ENCODE results near the gene AK2. TPM values are rescaled to one million over a fixed set of nuclear protein-coding genes. Genes with fewer than 3 reads are reported as not detected.

AK2 gene
- total and polyA plus RNA-seq, 11 donors = 101 to 292 (median 137) TPM

DNA sequence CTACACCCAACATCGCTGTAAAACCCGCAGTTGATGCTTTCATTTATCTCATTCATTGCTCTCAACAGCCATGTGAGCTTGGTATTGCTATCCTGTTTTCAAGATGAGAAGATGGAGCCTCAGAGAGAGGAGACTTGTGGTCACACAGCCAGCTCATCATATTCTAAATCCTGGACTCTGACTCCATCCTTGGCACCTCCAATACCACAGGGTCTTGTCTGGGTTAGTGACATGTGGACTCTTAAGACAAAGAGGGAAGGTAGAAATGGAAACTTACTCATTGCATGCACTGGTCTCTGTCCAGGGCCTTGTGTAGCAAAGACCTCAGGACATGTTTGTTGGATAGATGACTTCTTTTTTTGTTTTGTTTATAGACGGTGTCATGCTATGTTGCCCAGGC is 65.1 kb downstream of the AK2 start:
- H3K4me1 ChIP-seq = peaks cover 0 to 9% (median 3%) of the 10 kb centered on the region in 12 donors
- no peak overlapping the region for H3K27ac ChIP-seq
- intact Hi-C loops (cut with DNase I) = no loop called here
- ATAC-seq (no peak), DNase-seq (no peak)
- WGBS, 4 donors = 89 to 94% (median 93%) methylated on average over 3 of the region's 3 CpGs
- H3K4me3 ChIP-seq = no peak overlapping the region
- no peak for TF ChIP-seq POLR2A (IDR thresholded peaks at IDR 0.05)
- TF ChIP-seq, protein P1, sequence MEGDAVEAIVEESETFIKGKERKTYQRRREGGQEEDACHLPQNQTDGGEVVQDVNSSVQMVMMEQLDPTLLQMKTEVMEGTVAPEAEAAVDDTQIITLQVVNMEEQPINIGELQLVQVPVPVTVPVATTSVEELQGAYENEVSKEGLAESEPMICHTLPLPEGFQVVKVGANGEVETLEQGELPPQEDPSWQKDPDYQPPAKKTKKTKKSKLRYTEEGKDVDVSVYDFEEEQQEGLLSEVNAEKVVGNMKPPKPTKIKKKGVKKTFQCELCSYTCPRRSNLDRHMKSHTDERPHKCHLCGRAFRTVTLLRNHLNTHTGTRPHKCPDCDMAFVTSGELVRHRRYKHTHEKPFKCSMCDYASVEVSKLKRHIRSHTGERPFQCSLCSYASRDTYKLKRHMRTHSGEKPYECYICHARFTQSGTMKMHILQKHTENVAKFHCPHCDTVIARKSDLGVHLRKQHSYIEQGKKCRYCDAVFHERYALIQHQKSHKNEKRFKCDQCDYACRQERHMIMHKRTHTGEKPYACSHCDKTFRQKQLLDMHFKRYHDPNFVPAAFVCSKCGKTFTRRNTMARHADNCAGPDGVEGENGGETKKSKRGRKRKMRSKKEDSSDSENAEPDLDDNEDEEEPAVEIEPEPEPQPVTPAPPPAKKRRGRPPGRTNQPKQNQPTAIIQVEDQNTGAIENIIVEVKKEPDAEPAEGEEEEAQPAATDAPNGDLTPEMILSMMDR (IDR thresholded peaks at IDR 0.05) = no peak
- no peaks in the 10 kb centered on the region for H3K36me3 ChIP-seq
- H3K27me3 ChIP-seq = peaks cover 0 to 5% (median 0%) of the 10 kb centered on the region in 9 donors
- no peaks in the 10 kb centered on the region for H3K9me3 ChIP-seq

DNA sequence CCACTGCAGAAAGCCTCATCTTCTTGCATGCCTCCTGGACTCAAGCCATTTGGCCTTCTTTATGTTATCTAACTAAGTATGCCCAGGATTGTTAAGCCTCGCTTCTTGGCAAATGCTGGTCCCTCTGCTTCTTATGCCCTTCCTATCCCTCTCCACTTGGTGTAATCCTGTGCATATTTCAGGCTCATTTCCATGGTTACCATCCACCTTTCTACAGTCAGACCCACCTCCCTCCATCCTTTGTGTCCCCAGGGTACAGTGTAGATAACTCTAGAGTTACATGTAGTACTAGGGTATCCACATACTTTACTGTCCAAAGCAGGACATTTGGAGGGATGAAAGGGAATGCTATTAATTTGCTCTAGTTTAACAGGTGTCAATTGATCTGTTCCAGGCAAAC is 65.5 kb downstream of the AK2 start:
- H3K4me1 ChIP-seq = peaks cover 0 to 9% (median 3%) of the 10 kb centered on the region in 12 donors
- no peak for DNase-seq
- 97 to 100% (median 99%) methylated on average over 1 of the region's 1 CpG for WGBS, 4 donors
- no peak overlapping the region for H3K4me3 ChIP-seq
- H3K27ac ChIP-seq = no peak overlapping the region
- no peak for TF ChIP-seq POLR2A (IDR thresholded peaks at IDR 0.05)
- TF ChIP-seq, protein P1 (IDR thresholded peaks at IDR 0.05) = no peak
- H3K36me3 ChIP-seq = no peaks in the 10 kb centered on the region
- peaks cover 0 to 5% (median 0%) of the 10 kb centered on the region in 9 donors for H3K27me3 ChIP-seq
- ATAC-seq = no peak
- H3K9me3 ChIP-seq = no peaks in the 10 kb centered on the region
- intact Hi-C loops (cut with DNase I) = no loop called here

DNA sequence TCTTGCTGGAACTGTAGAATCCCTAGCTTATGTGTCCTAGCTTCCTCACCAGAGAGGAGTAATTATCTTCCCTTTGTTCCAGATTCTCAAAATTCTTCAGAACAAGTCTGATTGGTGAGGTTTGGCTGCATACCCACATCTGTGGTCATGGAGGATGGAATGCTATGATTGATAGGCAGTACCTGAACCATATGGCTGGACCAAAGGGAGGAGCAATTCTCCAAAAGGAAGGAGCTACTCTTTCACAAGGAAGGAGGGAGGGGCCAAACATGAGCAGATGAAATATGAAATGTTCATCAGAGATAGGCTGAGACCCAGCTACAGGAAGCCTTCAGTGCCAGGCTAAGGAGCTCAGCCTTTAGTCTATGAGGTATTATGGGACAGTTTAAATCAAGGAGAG is 67.1 kb downstream of the AK2 start:
- Histone ChIP-seq H3K4me1 (peaks cover 0 to 16% (median 5%) of the 10 kb centered on the region in 12 donors), H3K4me3 (no peak overlapping the region), H3K27ac (no peak overlapping the region), H3K36me3 (no peaks in the 10 kb centered on the region), H3K9me3 (no peaks in the 10 kb centered on the region), H3K27me3 (peaks cover 0 to 5% (median 0%) of the 10 kb centered on the region in 9 donors)
- no peak for TF ChIP-seq POLR2A (IDR thresholded peaks at IDR 0.05)
- TF ChIP-seq, protein P1 (IDR thresholded peaks at IDR 0.05) = no peak
- no peak for ATAC-seq
- DNase-seq = no peak
- intact Hi-C loops (cut with DNase I) = loop anchor here in 1 of 10 donors (10.0 kb wide), 1 partner anchor 45 kb away; no protein-coding TSS in a partner anchor

DNA sequence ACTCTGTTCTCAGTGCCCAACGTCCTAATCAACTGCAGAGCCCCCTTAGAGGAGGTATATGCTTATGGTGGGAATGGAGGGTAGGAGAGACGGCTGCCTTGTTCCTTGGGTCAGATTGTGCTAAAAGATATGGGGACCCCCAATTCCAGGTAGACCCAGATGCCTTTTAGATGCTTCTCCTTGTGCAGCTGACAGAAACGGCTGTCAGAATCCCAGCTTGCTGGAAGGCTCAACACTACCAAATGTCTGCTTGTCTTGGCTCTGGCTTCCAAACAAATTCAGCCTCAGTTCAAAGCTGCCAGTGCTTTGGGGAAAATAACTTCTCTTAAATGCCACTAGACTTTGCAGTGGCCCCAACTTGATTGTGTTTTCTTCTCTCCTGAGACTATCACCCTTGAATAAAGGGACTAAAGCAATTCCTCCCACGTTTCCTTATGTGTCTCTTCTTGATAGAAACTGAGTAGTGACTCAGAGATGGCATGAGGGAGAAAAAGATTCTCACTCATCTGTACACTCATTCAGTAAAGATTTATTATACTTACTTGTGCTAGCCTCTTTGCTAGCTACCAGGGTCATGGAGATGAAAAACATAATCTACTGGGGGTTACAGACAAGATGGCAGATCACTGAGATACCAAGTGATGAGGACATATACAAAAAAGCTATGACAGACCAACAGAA is 68.7 kb downstream of the AK2 start:
- Histone ChIP-seq H3K4me3 (no peak overlapping the region), H3K9me3 (no peaks in the 10 kb centered on the region), H3K27me3 (peaks cover 0 to 5% (median 0%) of the 10 kb centered on the region in 9 donors), H3K27ac (no peak overlapping the region), H3K36me3 (no peaks in the 10 kb centered on the region), H3K4me1 (peaks cover 0 to 15% (median 7%) of the 10 kb centered on the region in 12 donors)
- DNase-seq = no peak
- intact Hi-C loops (cut with DNase I) = loop anchor here in 1 of 10 donors (10.0 kb wide), 1 partner anchor 47 kb away; no protein-coding TSS in a partner anchor
- no peak for ATAC-seq
- WGBS, 4 donors = 54 to 69% (median 63%) methylated on average over 3 to 4 of the region's 4 CpGs
- no peak for TF ChIP-seq POLR2A (IDR thresholded peaks at IDR 0.05)
- TF ChIP-seq, protein P1 (IDR thresholded peaks at IDR 0.05) = no peak
